Left ventricle myocardium inferior (tissue), 1 donor: ENCODE data around the gene MEDAG. TPM values are rescaled to one million over a fixed set of nuclear protein-coding genes. Genes with fewer than 3 reads are reported as not detected.

Experiments used
- DNase-seq: peaks from one replicate; pipeline ENCODE4 v3.0.0-alpha.2; 2020
- H3K27ac ChIP-seq: fragments of 200-600 bp; replicated peaks from 2 replicates; pipeline ENCODE4 v1.8.0; 2021
- H3K27me3 ChIP-seq: fragments of 200-600 bp; 2 replicates; pipeline ENCODE4 v1.8.0; 2021; ENCODE audit warnings: low read depth
- H3K36me3 ChIP-seq: fragments of 200-600 bp; 2 replicates; pipeline ENCODE4 v1.8.0; 2021
- H3K4me1 ChIP-seq: fragments of 200-600 bp; 2 replicates; pipeline ENCODE4 v1.8.0; 2021
- H3K4me3 ChIP-seq: fragments of 200-600 bp; 2 replicates; pipeline ENCODE4 v1.8.0; 2021; ENCODE audit warnings: mild to moderate bottlenecking, moderate library complexity
- H3K9me3 ChIP-seq: fragments of 200-600 bp; replicated peaks from 2 replicates; pipeline ENCODE4 v1.8.0; 2021
- intact Hi-C: fragments of 100-400 bp; cut with micrococcal nuclease; formaldehyde crosslinking; loops from one replicate; pipeline ENCODE4 v1.11.0; 2022
- total RNA-seq: library from RNA; stranded (reverse); fragmentation: NEBNext Ultra II Directional; extraction: Animal tissue kit (Norgen Biotek cat#: 25700); gene quantifications from one replicate; pipeline ENCODE4 v1.2.1, GENCODE V29; 2021
- TF ChIP-seq, protein P1 (sequence below): fragments of 200-600 bp; IDR thresholded peaks from 2 replicates; pipeline ENCODE4 v1.8.0; 2021; ENCODE audit warnings: antibody characterized with exemption, mild to moderate bottlenecking, borderline replicate concordance
- donor health status: DM: no; HTN: yes; CAD: no; lungs with severe emphysema.

The MEDAG gene
- total RNA-seq, 1 donor from 2014 or later, result 5.9 TPM

DNA sequence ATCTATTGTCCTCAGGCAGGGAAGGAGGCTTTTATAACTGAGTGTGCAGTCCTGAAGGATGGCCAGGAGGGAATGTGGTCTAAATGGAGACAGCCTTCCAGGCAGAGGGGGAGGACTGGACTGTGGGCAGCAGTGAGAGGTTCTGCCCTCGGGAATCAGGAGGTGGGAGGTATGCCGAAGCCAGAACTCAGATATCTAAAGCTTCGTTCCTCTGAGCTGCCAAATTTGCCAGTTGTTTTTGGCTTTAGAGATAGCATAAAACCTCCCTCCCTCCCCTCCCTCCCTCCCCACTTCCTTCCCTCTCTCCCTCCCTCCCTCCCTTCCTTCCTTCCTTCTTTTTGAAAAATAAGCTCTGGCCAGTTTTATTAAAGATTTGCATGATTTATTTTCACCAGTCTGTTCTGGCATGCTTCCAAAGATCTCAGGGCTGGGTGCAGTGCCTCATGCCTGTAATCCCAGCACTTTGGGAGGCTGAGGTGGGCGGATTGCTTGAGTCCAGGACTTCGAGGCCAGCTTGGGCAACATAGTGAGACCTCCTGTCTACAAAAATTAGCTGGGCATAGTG is 2.4 kb downstream of the MEDAG start:
- TF ChIP-seq, protein P1, sequence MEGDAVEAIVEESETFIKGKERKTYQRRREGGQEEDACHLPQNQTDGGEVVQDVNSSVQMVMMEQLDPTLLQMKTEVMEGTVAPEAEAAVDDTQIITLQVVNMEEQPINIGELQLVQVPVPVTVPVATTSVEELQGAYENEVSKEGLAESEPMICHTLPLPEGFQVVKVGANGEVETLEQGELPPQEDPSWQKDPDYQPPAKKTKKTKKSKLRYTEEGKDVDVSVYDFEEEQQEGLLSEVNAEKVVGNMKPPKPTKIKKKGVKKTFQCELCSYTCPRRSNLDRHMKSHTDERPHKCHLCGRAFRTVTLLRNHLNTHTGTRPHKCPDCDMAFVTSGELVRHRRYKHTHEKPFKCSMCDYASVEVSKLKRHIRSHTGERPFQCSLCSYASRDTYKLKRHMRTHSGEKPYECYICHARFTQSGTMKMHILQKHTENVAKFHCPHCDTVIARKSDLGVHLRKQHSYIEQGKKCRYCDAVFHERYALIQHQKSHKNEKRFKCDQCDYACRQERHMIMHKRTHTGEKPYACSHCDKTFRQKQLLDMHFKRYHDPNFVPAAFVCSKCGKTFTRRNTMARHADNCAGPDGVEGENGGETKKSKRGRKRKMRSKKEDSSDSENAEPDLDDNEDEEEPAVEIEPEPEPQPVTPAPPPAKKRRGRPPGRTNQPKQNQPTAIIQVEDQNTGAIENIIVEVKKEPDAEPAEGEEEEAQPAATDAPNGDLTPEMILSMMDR, result no peak
- intact Hi-C loops, result no loop called here
- peak overlapping the region; percentile 81 for H3K27ac ChIP-seq
- peak; percentile 47 for DNase-seq
- H3K36me3 ChIP-seq, result no peaks in the 10 kb centered on the region
- H3K4me1 ChIP-seq, result peaks cover 40% of the 10 kb centered on the region
- H3K27me3 ChIP-seq, result peaks cover 42% of the 10 kb centered on the region
- no peaks in the 10 kb centered on the region for H3K9me3 ChIP-seq
- H3K4me3 ChIP-seq, result peak overlapping the region; percentile 71

DNA sequence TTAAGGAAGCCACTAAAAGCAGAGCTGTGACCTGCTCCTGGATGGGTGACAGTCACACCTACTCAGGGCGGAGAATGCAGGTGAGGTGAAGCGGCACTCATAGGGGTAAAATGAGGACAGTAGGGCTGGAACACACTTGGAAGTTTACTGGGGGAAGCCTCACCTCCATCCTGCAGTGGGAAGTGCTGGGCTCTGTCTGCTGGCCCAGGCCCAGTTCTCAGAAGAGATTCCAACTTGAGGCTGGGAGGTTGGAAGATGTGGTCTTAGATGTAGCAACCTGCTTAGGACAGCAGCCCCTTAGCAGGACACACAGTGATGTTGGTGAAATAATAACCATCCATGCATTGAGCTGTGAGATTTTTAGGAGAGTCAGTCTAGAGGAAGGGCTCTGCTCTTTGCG is 4.6 kb downstream of the MEDAG start:
- peaks cover 36% of the 10 kb centered on the region for H3K4me1 ChIP-seq
- intact Hi-C loops, result no loop called here
- no peak for DNase-seq
- no peak overlapping the region for H3K27ac ChIP-seq
- H3K36me3 ChIP-seq, result no peaks in the 10 kb centered on the region
- peaks cover 20% of the 10 kb centered on the region for H3K27me3 ChIP-seq
- H3K4me3 ChIP-seq, result no peak overlapping the region
- H3K9me3 ChIP-seq, result no peaks in the 10 kb centered on the region
- TF ChIP-seq, protein P1, result no peak

DNA sequence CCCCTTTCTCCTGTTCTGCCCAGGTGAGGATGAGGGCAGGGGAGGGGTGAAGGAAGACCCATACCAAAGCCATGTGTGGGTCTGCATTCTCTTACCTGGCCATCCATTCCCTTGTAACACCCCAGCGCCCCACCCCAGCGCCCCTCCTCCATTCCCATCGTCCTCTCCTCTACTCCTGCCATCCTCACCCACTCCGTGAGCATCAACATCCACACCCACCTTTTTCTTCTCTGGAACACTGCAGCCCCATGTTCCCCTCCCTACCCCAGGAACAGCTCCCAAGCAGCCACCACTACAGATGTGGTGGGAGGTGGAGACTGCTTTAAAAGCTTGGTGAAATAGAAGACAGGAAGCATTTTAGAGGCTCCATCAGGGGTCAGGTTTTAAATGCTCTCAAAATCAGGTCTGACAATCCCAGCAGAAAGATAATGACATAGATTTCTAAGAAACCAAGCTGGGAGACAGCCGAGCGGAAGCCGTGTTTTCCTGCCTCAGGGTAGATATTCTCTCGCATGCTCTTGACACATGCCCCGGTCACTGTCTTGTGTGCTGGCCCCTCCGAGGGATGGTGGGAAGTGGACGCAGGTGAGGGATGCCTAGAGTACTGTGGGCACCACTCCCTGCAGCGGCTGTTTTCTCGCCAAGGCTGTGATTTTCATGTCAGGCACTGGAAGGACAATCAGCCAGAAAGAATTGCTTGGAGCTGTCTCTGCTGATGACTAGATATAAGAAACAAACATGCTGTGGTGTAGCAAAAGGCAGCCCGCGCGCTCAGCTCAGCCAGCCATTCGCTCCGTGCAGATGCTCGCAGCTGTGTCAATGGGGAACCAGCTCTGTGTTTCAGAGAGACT is 9.8 kb downstream of the MEDAG start:
- H3K9me3 ChIP-seq, result no peaks in the 10 kb centered on the region
- DNase-seq, result no peak
- intact Hi-C loops, result no loop called here
- H3K27me3 ChIP-seq, result no peaks in the 10 kb centered on the region
- H3K4me3 ChIP-seq, result no peak overlapping the region
- H3K4me1 ChIP-seq, result peaks cover 10% of the 10 kb centered on the region
- H3K27ac ChIP-seq, result no peak overlapping the region
- TF ChIP-seq, protein P1, result no peak
- no peaks in the 10 kb centered on the region for H3K36me3 ChIP-seq

DNA sequence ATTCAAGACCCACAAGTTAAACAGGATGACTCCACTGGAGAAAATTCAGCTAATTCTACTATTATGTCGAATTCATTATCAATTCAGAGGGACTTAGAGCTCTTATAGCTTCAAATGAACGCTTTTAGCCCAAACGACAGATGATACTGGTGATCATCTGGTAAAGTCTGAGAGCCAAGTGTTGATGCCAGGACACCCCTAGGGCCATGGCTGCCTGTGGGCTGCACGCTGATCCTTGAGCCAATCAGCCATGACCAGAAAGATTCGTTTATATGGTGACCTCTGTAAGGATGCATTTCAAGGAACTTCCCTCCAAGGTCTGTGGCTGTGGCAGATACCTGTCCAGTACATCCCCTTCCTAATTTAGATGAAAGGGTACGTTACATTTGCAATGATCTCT is 10.9 kb downstream of the MEDAG start:
- no peak overlapping the region for H3K4me3 ChIP-seq
- H3K27ac ChIP-seq, result no peak overlapping the region
- peaks cover 10% of the 10 kb centered on the region for H3K4me1 ChIP-seq
- DNase-seq, result no peak
- TF ChIP-seq, protein P1, result no peak
- H3K27me3 ChIP-seq, result no peaks in the 10 kb centered on the region
- H3K9me3 ChIP-seq, result no peaks in the 10 kb centered on the region
- no peaks in the 10 kb centered on the region for H3K36me3 ChIP-seq
- intact Hi-C loops, result no loop called here

DNA sequence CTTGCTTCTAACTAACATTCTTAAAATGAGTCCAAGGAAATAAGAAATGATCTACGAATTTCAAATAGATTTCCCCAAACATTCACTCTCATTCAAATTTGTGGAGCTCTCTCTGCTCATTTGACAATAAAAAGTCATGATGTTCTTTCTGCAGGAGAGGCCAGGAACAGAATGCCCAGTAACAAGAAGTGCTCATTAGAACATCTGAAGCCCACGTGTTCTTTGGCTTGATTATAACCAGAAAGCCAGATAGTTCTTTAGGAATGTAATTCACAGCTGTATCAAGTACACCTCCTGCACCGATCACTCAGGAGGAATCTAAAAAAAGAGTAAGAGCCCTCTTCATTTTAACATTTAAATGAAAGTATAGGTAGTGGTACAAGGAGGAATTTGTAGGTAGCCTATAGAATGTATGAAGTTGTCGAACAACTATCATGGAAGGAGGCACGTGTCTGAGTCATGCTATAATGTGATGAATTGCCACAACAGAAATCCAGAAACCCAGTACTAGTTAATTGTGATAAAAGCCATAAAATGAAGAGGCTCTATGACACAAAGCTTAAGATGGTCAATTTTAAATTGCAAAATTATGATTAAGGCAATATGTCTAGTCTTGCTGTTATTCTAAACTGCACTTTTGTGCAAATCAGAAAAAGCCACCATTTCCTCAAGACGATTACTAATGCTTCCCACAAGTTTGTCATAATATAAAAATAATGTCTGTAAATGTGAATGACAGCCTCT is 12.8 kb downstream of the MEDAG start:
- H3K27me3 ChIP-seq, result no peaks in the 10 kb centered on the region
- H3K9me3 ChIP-seq, result no peaks in the 10 kb centered on the region
- no peaks in the 10 kb centered on the region for H3K36me3 ChIP-seq
- no peak for DNase-seq
- H3K27ac ChIP-seq, result peak overlapping the region; percentile 0
- H3K4me3 ChIP-seq, result no peak overlapping the region
- peaks cover 10% of the 10 kb centered on the region for H3K4me1 ChIP-seq
- intact Hi-C loops, result no loop called here
- TF ChIP-seq, protein P1, result no peak
